GM23338 (cell line): Measurements from ENCODE around the gene RSPH1. TPM values are rescaled to one million over a fixed set of nuclear protein-coding genes. Genes with fewer than 3 reads are reported as not detected.

Experiments
- ATAC-seq: fragments of 200-7000 bp; cut with Tn5 transposase; 3 replicates; pipeline ENCODE4 v1.9.1; 2020
- DNase-seq: peaks from one replicate; pipeline ENCODE4 v3.0.0-alpha.2; 2015; ENCODE audit warnings: low spot score
- H2AFZ ChIP-seq: fragments of 200-600 bp; sonication (generic); 2 replicates; pipeline ENCODE4 v1.8.0; 2016; ENCODE audit warnings: antibody characterized with exemption, mild to moderate bottlenecking, moderate library complexity
- H3F3A ChIP-seq: fragments of 200-600 bp; sonication (generic); replicated peaks from 2 replicates; pipeline ENCODE4 v1.8.0; 2017; ENCODE audit warnings: antibody characterized with exemption, mixed run types, low read depth
- H3K27ac ChIP-seq: fragments of 200-600 bp; sonication (generic); 2 replicates; pipeline ENCODE4 v1.6.1; 2016; ENCODE audit warnings: low read depth
- H3K27me3 ChIP-seq: fragments of 200-600 bp; sonication (generic); 2 replicates; pipeline ENCODE4 v1.8.0; 2016; ENCODE audit warnings: mild to moderate bottlenecking, mixed run types, moderate library complexity; ENCODE audit not compliant: insufficient read depth
- H3K36me3 ChIP-seq: fragments of 200-600 bp; sonication (generic); 2 replicates; pipeline ENCODE4 v1.8.0; 2016; ENCODE audit warnings: mild to moderate bottlenecking; ENCODE audit not compliant: insufficient read depth
- H3K4me1 ChIP-seq: fragments of 200-600 bp; sonication (generic); 2 replicates; pipeline ENCODE4 v1.8.0; 2016; ENCODE audit warnings: mild to moderate bottlenecking, moderate library complexity; ENCODE audit not compliant: insufficient read depth
- H3K4me2 ChIP-seq: fragments of 200-600 bp; sonication (generic); 2 replicates; pipeline ENCODE4 v1.7.1; 2017; ENCODE audit warnings: mixed run types
- H3K4me3 ChIP-seq: fragments of 200-600 bp; sonication (generic); 2 replicates; pipeline ENCODE4 v1.6.1; 2016; ENCODE audit warnings: mixed run types
- H3K79me2 ChIP-seq: fragments of 200-600 bp; sonication (generic); replicated peaks from 2 replicates; pipeline ENCODE4 v1.8.0; 2017; ENCODE audit warnings: mild to moderate bottlenecking; ENCODE audit not compliant: insufficient read depth
- H3K9me2 ChIP-seq: fragments of 200-600 bp; sonication (generic); 2 replicates; pipeline ENCODE4 v1.8.0; 2017; ENCODE audit not compliant: insufficient read depth
- H4K20me1 ChIP-seq: fragments of 200-600 bp; sonication (generic); replicated peaks from 2 replicates; pipeline ENCODE4 v1.8.0; 2017; ENCODE audit warnings: mild to moderate bottlenecking; ENCODE audit not compliant: insufficient read depth
- H3K27ac Mint-ChIP-seq: 2 replicates; pipeline ENCODE4 v1.8.0; 2020; ENCODE audit warnings: inconsistent platforms, mild to moderate bottlenecking, moderate library complexity, mixed read lengths
- H3K27me3 Mint-ChIP-seq: 3 replicates; pipeline ENCODE4 v1.8.0; 2022; ENCODE audit warnings: low read depth, mild to moderate bottlenecking, moderate library complexity, mixed read lengths, inconsistent platforms; ENCODE audit not compliant: insufficient read depth, poor library complexity
- H3K36me3 Mint-ChIP-seq: 3 replicates; pipeline ENCODE4 v1.8.0; 2021; ENCODE audit warnings: low read depth, mild to moderate bottlenecking, inconsistent platforms, moderate library complexity, mixed read lengths
- H3K4me1 Mint-ChIP-seq: 3 replicates; pipeline ENCODE4 v1.8.0; 2020; ENCODE audit warnings: mild to moderate bottlenecking, inconsistent platforms, mixed read lengths
- H3K4me3 Mint-ChIP-seq: 3 replicates; pipeline ENCODE4 v1.8.0; 2021; ENCODE audit warnings: moderate library complexity, mild to moderate bottlenecking, inconsistent platforms, mixed read lengths
- H3K9me3 Mint-ChIP-seq: 3 replicates; pipeline ENCODE4 v1.8.0; 2020; ENCODE audit warnings: moderate library complexity, mild to moderate bottlenecking, inconsistent platforms, mixed read lengths
- CREB1 ChIP-seq: fragments of 250-450 bp; sonication (Bioruptor Pico); IDR thresholded peaks from 2 replicates; pipeline ENCODE4 v1.5.0; 2020; ENCODE audit warnings: low read depth, mild to moderate bottlenecking, moderate library complexity
- CTCF ChIP-seq, 2 experiments: fragments of 200-600 bp in 1 of 2; sonication (generic) in 1 of 2; conservative IDR thresholded peaks; 2 replicates each; pipeline versions ENCODE4 v1.5.1 to v1.6.1; 2016 to 2017; ENCODE audit warnings: antibody characterized with exemption in 2 of 2, low read depth in 2 of 2, mild to moderate bottlenecking in 2 of 2, moderate library complexity in 1 of 2
- ETS1 ChIP-seq: IDR thresholded peaks from 2 replicates; pipeline ENCODE4 v1.6.1; 2016; ENCODE audit warnings: antibody characterized with exemption
- EZH2 ChIP-seq: fragments of 200-600 bp; sonication (generic); IDR thresholded peaks from one replicate; pipeline ENCODE4 v1.8.0; 2017; ENCODE audit warnings: antibody characterized with exemption, mild to moderate bottlenecking, low read depth; ENCODE audit not compliant: unreplicated experiment
- EZH2phosphoT487 ChIP-seq: fragments of 200-600 bp; sonication (generic); IDR thresholded peaks from one replicate; pipeline ENCODE4 v1.8.1; 2018; ENCODE audit warnings: antibody characterized with exemption; ENCODE audit not compliant: unreplicated experiment
- JUNB ChIP-seq: IDR thresholded peaks from one replicate; pipeline ENCODE4 v1.6.1; 2016; ENCODE audit warnings: antibody characterized with exemption; ENCODE audit not compliant: unreplicated experiment
- NANOG ChIP-seq: IDR thresholded peaks from 2 replicates; pipeline ENCODE4 v1.6.1; 2016; ENCODE audit warnings: antibody characterized with exemption, borderline replicate concordance
- POLR2AphosphoS5 ChIP-seq: IDR thresholded peaks from 2 replicates; pipeline ENCODE4 v1.6.1; 2016; ENCODE audit warnings: antibody characterized with exemption, low read depth
- REST ChIP-seq: IDR thresholded peaks from one replicate; pipeline ENCODE4 v1.6.1; 2018; ENCODE audit warnings: antibody characterized with exemption; ENCODE audit not compliant: unreplicated experiment
- STAT1 ChIP-seq: IDR thresholded peaks from one replicate; pipeline ENCODE4 v1.6.1; 2016; ENCODE audit warnings: antibody characterized with exemption; ENCODE audit not compliant: unreplicated experiment
- ZNF114 ChIP-seq: fragments of 250-450 bp; sonication (Bioruptor Pico); IDR thresholded peaks from 2 replicates; pipeline ENCODE4 v1.5.0; 2020; ENCODE audit warnings: mild to moderate bottlenecking, moderate library complexity
- ZNF331 ChIP-seq: fragments of 250-450 bp; sonication (Bioruptor Pico); IDR thresholded peaks from 2 replicates; pipeline ENCODE4 v1.5.0; 2020; ENCODE audit warnings: low read depth, mild to moderate bottlenecking, moderate library complexity
- ZNF462 ChIP-seq: fragments of 250-450 bp; sonication (Bioruptor Pico); IDR thresholded peaks from 2 replicates; pipeline ENCODE4 v1.5.0; 2020; ENCODE audit warnings: mild to moderate bottlenecking, moderate library complexity
- polyA plus RNA-seq: library from polyadenylated mRNA; unstranded; fragments of >200 nt; fragmentation: Nextera tagmentation; extraction: Ambion mirVana; gene quantifications from 2 replicates; pipeline ENCODE4 v1.2.1, GENCODE V29; 2016
- total RNA-seq: library from RNA; depleted of rRNA; stranded (reverse); fragments of >200 nt; shearing (Covaris generic); gene quantifications from 2 replicates; pipeline ENCODE4 v1.2.3, GENCODE V29; 2014

RSPH1 gene
- total and polyA plus RNA-seq, 2 experiments from 2014 or later, result 0.23 TPM; not detected in 1

GRCh38 chr21:42465008-42465802, 30.8 kb downstream of the RSPH1 start:
- peaks cover 2% of the 10 kb centered on the region; the same call in 1 of the 3 replicates for H3K36me3 Mint-ChIP-seq
- H3K9me2 ChIP-seq, result peaks cover 5% of the 10 kb centered on the region; the same call in 1 of the 2 replicates
- no peak overlapping the region for H3K4me2 ChIP-seq
- no peaks in the 10 kb centered on the region for H3F3A ChIP-seq
- H3K27me3 ChIP-seq, result no peaks in the 10 kb centered on the region
- H3K27ac ChIP-seq, result no peak overlapping the region
- H3K9me3 Mint-ChIP-seq, result peaks cover 6% of the 10 kb centered on the region; the same call in 2 of the 3 replicates
- no peak overlapping the region; the same call in 1 of the 2 replicates for H3K27ac Mint-ChIP-seq
- peaks cover 11% of the 10 kb centered on the region for H3K27me3 Mint-ChIP-seq
- no peak overlapping the region for H3K4me3 Mint-ChIP-seq
- H3K4me3 ChIP-seq, result no peak overlapping the region
- ATAC-seq (no peak), DNase-seq (no peak)
- H4K20me1 ChIP-seq, result no peaks in the 10 kb centered on the region
- H3K4me1 ChIP-seq, result peaks cover 25% of the 10 kb centered on the region
- TF ChIP-seq JUNB (no peak), REST (no peak), CTCF (conservative IDR thresholded peaks at IDR 0.05; ENCODE audit: low read depth in 2 of 2) (no peak), ZNF114 (CRISPR knock-in tag) (no peak), POLR2AphosphoS5 (no peak), ZNF462 (CRISPR knock-in tag) (no peak), ZNF331 (no peak), NANOG (no peak), EZH2phosphoT487 (no peak), CREB1 (CRISPR knock-in tag) (no peak), EZH2 (no peak), ETS1 (no peak), STAT1 (no peak)
- peak overlapping the region; percentile 48 for H2AFZ ChIP-seq
- H3K79me2 ChIP-seq, result no peaks in the 10 kb centered on the region
- no peaks in the 10 kb centered on the region for H3K36me3 ChIP-seq
- H3K4me1 Mint-ChIP-seq, result peaks cover 54% of the 10 kb centered on the region
